ENCODE results near the gene EPHA3. TPM values are rescaled to one million over a fixed set of nuclear protein-coding genes. Genes with fewer than 3 reads are reported as not detected.

Gene EPHA3
- total and polyA plus RNA-seq, 12 donors: 1.3 to 7.5 (median 4.4) TPM

- no peak for ATAC-seq
- no peak overlapping the region for H3K27ac ChIP-seq
- intact Hi-C loops (cut with DNase I): no loop called here
- H3K27me3 ChIP-seq: no peaks in the 10 kb centered on the region
- DNase-seq: no peak
- H3K4me1 ChIP-seq: no peaks in the 10 kb centered on the region
- H3K9me3 ChIP-seq: no peaks in the 10 kb centered on the region
- no peak for TF ChIP-seq CTCF (IDR thresholded peaks at IDR 0.05)
- H3K36me3 ChIP-seq: no peaks in the 10 kb centered on the region
- 60 to 64% methylated on average over 2 of the region's 2 CpGs for WGBS, 2 donors
- H3K4me3 ChIP-seq: no peak overlapping the region
Measured at GRCh38 chr3:89311581-89311980, 204.2 kb downstream of the EPHA3 start.

GRCh38 chr3:89312141-89312540, 204.7 kb downstream of the EPHA3 start:
- Histone ChIP-seq H3K4me3 (no peak overlapping the region), H3K9me3 (no peaks in the 10 kb centered on the region), H3K4me1 (no peaks in the 10 kb centered on the region), H3K27me3 (no peaks in the 10 kb centered on the region), H3K36me3 (no peaks in the 10 kb centered on the region), H3K27ac (no peak overlapping the region)
- TF ChIP-seq CTCF (IDR thresholded peaks at IDR 0.05): no peak
- intact Hi-C loops (cut with DNase I): no loop called here
- WGBS, 2 donors: 90 to 95% methylated on average over 4 of the region's 4 CpGs
- no peak for DNase-seq
- no peak for ATAC-seq

- TF ChIP-seq CTCF (IDR thresholded peaks at IDR 0.05): peak in 1 of 9 donors; percentile 30
- no peak overlapping the region for H3K4me3 ChIP-seq
- 73 to 76% methylated on average over 3 of the region's 3 CpGs for WGBS, 2 donors
- no peaks in the 10 kb centered on the region for H3K4me1 ChIP-seq
- H3K9me3 ChIP-seq: no peaks in the 10 kb centered on the region
- DNase-seq: no peak
- no peak overlapping the region for H3K27ac ChIP-seq
- no peaks in the 10 kb centered on the region for H3K36me3 ChIP-seq
- intact Hi-C loops (cut with DNase I): no loop called here
- H3K27me3 ChIP-seq: no peaks in the 10 kb centered on the region
- no peak for ATAC-seq
Measured at GRCh38 chr3:89314454-89315098, 207.2 kb downstream of the EPHA3 start.

GRCh38 chr3:89315750-89316470, 208.5 kb downstream of the EPHA3 start:
- Histone ChIP-seq H3K4me3 (no peak overlapping the region), H3K27me3 (no peaks in the 10 kb centered on the region)
- ATAC-seq: no peak

More at GRCh38 chr3:89315750-89316470, 208.5 kb downstream of the EPHA3 start:
- no peaks in the 10 kb centered on the region for H3K9me3 ChIP-seq
- WGBS, 2 donors: 89 to 90% methylated on average over 6 of the region's 6 CpGs
- no peak for TF ChIP-seq CTCF (IDR thresholded peaks at IDR 0.05)
- intact Hi-C loops (cut with DNase I): no loop called here
- no peaks in the 10 kb centered on the region for H3K4me1 ChIP-seq
- no peak for DNase-seq
- no peak overlapping the region for H3K27ac ChIP-seq
- no peaks in the 10 kb centered on the region for H3K36me3 ChIP-seq
